ENCODE results near the gene VWA3A.

- TF ChIP-seq ATF3 (IDR thresholded peaks at IDR 0.05; ENCODE audit: insufficient read depth, low read depth, low read length) = no peak
- TF ChIP-seq POLR2AphosphoS5 (IDR thresholded peaks at IDR 0.05; ENCODE audit: low read depth, low read length) = no peak
These were observed at the start of gene VWA3A for GRCh38 chr16:22092143-22092933.

Measured in H1 (cell line).